GM12891 (cell line): ENCODE data around the gene ZP1.

ENCODE experiments used
- DNase-seq: peaks from one replicate; pipeline ENCODE4 v3.0.0; 2011; ENCODE audit warnings: low spot score; ENCODE audit not compliant: insufficient read length
- FAIRE-seq: peaks from 2 replicates; lab custom pipeline; 2011; peaks lifted over from hg19 to GRCh38; lab: Jason Lieb, UNC
- PAX5 ChIP-seq: IDR thresholded peaks from 2 replicates; pipeline ENCODE4 v1.6.1; 2011; ENCODE audit warnings: low read length, moderate library complexity, mild to moderate bottlenecking; ENCODE audit not compliant: insufficient read depth, severe bottlenecking
- POLR2A ChIP-seq: IDR thresholded peaks from 2 replicates; pipeline ENCODE4 v1.6.1; 2011; ENCODE audit warnings: low read depth, low read length, control low read depth
- POLR2AphosphoS5 ChIP-seq: IDR thresholded peaks from 2 replicates; pipeline ENCODE4 v1.6.1; 2011; ENCODE audit warnings: low read depth, low read length, control low read depth
- POU2F2 ChIP-seq: IDR thresholded peaks from 2 replicates; pipeline ENCODE4 v1.6.1; 2011; ENCODE audit warnings: low read depth, mild to moderate bottlenecking, control low read depth, low read length, moderate library complexity
- SPI1 ChIP-seq: IDR thresholded peaks from 2 replicates; pipeline ENCODE4 v1.6.1; 2011; ENCODE audit warnings: low read depth, low read length, control low read depth
- TAF1 ChIP-seq: IDR thresholded peaks from 2 replicates; pipeline ENCODE4 v1.6.1; 2011; ENCODE audit warnings: low read depth, low read length, control low read depth

ZP1 gene

GRCh38 chr11:60915248-60915914 lies 48.0 kb downstream of the ZP1 start:
- DNase-seq: peak; percentile 57
- TF ChIP-seq POLR2AphosphoS5: no peak
- 0 out of 2 replicates have a peak, but pooled peaks have one; percentile 19 for TF ChIP-seq SPI1
- TF ChIP-seq POU2F2: 0 out of 2 replicates have a peak, but pooled peaks have one; percentile 42
- FAIRE-seq: peak; percentile 93

GRCh38 chr11:60916669-60917206 lies 49.4 kb downstream of the ZP1 start:
- DNase-seq (no peak), FAIRE-seq (no peak)
- no peak for TF ChIP-seq SPI1
- no peak for TF ChIP-seq POLR2A
- no peak for TF ChIP-seq TAF1
- no peak for TF ChIP-seq PAX5
- TF ChIP-seq POU2F2: no peak
- TF ChIP-seq POLR2AphosphoS5: no peak

- TF ChIP-seq POLR2AphosphoS5: no peak
- no peak for TF ChIP-seq PAX5
- no peak for TF ChIP-seq POU2F2
- no peak for TF ChIP-seq SPI1
- TF ChIP-seq POLR2A: no peak
- TF ChIP-seq TAF1: no peak
- DNase-seq (no peak), FAIRE-seq (no peak)
Measured at GRCh38 chr11:60917267-60917666, 49.9 kb downstream of the ZP1 start.

GRCh38 chr11:60918251-60918938 lies 51.1 kb downstream of the ZP1 start:
- FAIRE-seq (no peak), DNase-seq (no peak)
- TF ChIP-seq SPI1 (no peak), POLR2A (no peak), POLR2AphosphoS5 (no peak), PAX5 (no peak), TAF1 (no peak), POU2F2 (no peak)

DNA sequence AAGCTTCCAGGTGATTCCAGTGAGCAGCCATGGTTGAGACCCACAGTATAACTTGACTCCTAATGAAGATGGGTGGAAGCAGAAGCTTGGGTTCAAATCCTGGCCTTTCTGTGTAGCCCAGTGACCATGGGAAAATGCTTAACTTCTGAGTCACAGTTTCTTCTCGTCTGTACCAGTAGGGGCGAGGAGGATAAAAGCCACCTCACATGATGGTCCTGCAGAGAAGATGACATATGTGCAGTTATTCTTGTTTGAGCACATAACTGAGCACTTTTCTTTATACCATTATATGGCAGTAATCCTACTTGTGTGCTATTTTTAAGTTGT lies 51.6 kb downstream of the ZP1 start:
- FAIRE-seq: peak; percentile 43
- TF ChIP-seq POLR2AphosphoS5 (no peak), POLR2A (no peak), SPI1 (no peak), PAX5 (no peak), TAF1 (no peak), POU2F2 (no peak)
- no peak for DNase-seq

DNA sequence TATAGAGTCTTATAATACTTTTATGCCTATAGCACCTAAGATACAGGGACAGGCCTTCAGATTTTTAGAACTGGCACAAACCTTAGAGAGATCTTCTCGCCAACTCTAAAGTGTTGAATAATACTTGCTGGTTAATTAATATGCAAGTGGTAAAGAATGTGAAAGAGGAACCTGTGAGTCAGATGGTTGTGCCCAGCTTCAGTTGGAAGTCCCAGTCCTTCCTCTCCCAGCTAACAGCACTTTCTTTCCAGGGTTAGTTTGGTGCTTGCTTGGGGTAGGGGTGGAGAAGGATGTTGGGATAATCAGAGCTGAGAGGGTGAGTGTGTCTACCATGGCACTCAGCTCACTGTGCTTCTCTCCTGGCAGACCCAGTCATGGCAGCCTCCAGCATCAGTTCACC lies 52.0 kb downstream of the ZP1 start:
- FAIRE-seq (no peak), DNase-seq (no peak)
- TF ChIP-seq TAF1 (no peak), POLR2AphosphoS5 (no peak), POLR2A (no peak), PAX5 (no peak), SPI1 (no peak), POU2F2 (no peak)

GRCh38 chr11:60919956-60920355 lies 52.6 kb downstream of the ZP1 start:
- no peak for DNase-seq
- no peak for FAIRE-seq

DNA sequence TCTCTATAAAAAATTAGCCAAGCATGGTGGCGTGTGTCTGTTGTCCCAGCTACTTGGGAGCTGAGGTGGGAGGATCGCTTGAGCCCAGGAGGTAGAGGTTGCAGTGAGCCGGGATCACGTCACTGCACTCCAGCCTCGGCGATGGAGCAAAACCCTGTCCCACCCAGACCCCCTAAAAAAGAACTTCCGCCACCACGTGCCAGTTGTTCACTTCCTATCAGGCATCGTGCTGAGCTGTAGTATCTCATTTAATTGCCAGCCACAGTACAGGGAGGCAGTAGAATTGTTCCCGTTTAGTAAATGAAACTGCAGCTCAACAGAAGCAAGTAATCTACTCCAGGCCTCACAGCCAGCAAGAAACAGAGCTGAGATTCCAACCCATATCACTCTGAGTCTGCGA lies 53.9 kb downstream of the ZP1 start:
- no peak for FAIRE-seq
- DNase-seq: no peak
- TF ChIP-seq TAF1 (no peak), POLR2AphosphoS5 (no peak), POLR2A (no peak), SPI1 (no peak)

More at GRCh38 chr11:60919956-60920355, 52.6 kb downstream of the ZP1 start:
- no peak for TF ChIP-seq POLR2AphosphoS5
- TF ChIP-seq POU2F2: no peak
- no peak for TF ChIP-seq SPI1
- no peak for TF ChIP-seq POLR2A

GRCh38 chr11:60921777-60922335 lies 54.5 kb downstream of the ZP1 start:
- no peak for DNase-seq
- TF ChIP-seq POU2F2 (no peak), POLR2A (no peak), PAX5 (no peak), POLR2AphosphoS5 (no peak), SPI1 (no peak), TAF1 (no peak)
- FAIRE-seq: no peak

DNA sequence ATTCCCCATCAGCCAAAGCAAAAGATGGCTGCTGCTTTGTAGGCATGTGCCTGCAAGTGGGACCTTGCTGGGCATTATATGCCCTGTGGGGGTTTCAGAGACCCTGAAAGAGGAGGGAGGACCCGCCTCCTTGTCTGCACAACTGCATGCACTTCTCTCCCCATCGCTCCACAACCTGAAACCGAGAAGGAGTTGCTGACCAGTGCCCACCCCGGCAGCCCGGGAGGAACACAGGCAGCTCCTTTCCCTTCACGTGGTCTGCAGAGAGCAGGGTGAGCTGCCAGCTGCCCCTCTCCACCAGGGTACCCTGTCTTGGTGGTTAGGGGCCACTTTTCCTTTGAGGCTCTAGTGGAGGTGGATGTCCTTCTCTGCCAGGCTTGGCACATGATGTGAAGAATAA lies 55.6 kb downstream of the ZP1 start:
- FAIRE-seq (no peak), DNase-seq (no peak)
- TF ChIP-seq POU2F2 (no peak), PAX5 (no peak), POLR2A (no peak), SPI1 (no peak), POLR2AphosphoS5 (no peak), TAF1 (no peak)
